H9 (cell line): Measurements from ENCODE around the gene MACROH2A1. TPM values are rescaled to one million over a fixed set of nuclear protein-coding genes. Genes with fewer than 3 reads are reported as not detected.

Experiments
- DNase-seq: peaks from one replicate; pipeline ENCODE4 v3.0.0-alpha.2; 2017
- H2AFZ ChIP-seq: one replicate; pipeline ENCODE4 v1.6.1; 2013; ENCODE audit warnings: mild to moderate bottlenecking, low read length, control low read depth, moderate library complexity
- H2AK5ac ChIP-seq: 2 replicates; pipeline ENCODE4 v1.6.1; 2013; ENCODE audit warnings: low read length, control low read depth, mixed read lengths; ENCODE audit not compliant: insufficient read length
- H2BK120ac ChIP-seq: one replicate; pipeline ENCODE4 v1.6.1; 2013; ENCODE audit warnings: low read depth, mild to moderate bottlenecking, low read length, control low read depth, inconsistent platforms; ENCODE audit not compliant: poor library complexity, severe bottlenecking
- H2BK12ac ChIP-seq: 2 replicates; pipeline ENCODE4 v1.6.1; 2013; ENCODE audit warnings: low read length, control low read depth, mixed read lengths, low read depth; ENCODE audit not compliant: insufficient read length
- H2BK15ac ChIP-seq: 2 replicates; pipeline ENCODE4 v1.6.1; 2013; ENCODE audit warnings: low read depth, low read length, control low read depth
- H2BK20ac ChIP-seq: one replicate; pipeline ENCODE4 v1.6.1; 2013; ENCODE audit warnings: low read depth, mild to moderate bottlenecking, low read length, control low read depth, inconsistent platforms; ENCODE audit not compliant: poor library complexity, severe bottlenecking
- H2BK5ac ChIP-seq: 2 replicates; pipeline ENCODE4 v1.6.1; 2013; ENCODE audit warnings: low read length, control low read depth, mixed read lengths; ENCODE audit not compliant: insufficient read length
- H3K14ac ChIP-seq: 2 replicates; pipeline ENCODE4 v1.6.1; 2013; ENCODE audit warnings: low read length, control low read depth; ENCODE audit not compliant: insufficient read depth
- H3K18ac ChIP-seq: 2 replicates; pipeline ENCODE4 v1.6.1; 2013; ENCODE audit warnings: low read depth, mild to moderate bottlenecking, mixed read lengths, low read length, control low read depth; ENCODE audit not compliant: insufficient read length
- H3K23ac ChIP-seq: 2 replicates; pipeline ENCODE4 v1.6.1; 2013; ENCODE audit warnings: low read length, control low read depth, mixed read lengths, low read depth; ENCODE audit not compliant: insufficient read length
- H3K23me2 ChIP-seq: 2 replicates; pipeline ENCODE4 v1.6.1; 2013; ENCODE audit warnings: low read depth, mild to moderate bottlenecking, mixed read lengths, low read length, control low read depth; ENCODE audit not compliant: insufficient read length, poor library complexity, severe bottlenecking
- H3K27ac ChIP-seq: 2 replicates; pipeline ENCODE4 v1.5.1; 2013; ENCODE audit warnings: low read length, control low read depth, mixed read lengths, low read depth; ENCODE audit not compliant: insufficient read length
- H3K27me3 ChIP-seq: 2 replicates; pipeline ENCODE4 v1.6.1; 2013; ENCODE audit warnings: low read length, control low read depth, inconsistent platforms; ENCODE audit not compliant: insufficient read depth
- H3K4ac ChIP-seq: 2 replicates; pipeline ENCODE4 v1.6.1; 2013; ENCODE audit warnings: low read depth, mild to moderate bottlenecking, control low read depth, inconsistent platforms, low read length, moderate library complexity
- H3K4me1 ChIP-seq: 2 replicates; pipeline ENCODE4 v1.6.1; 2013; ENCODE audit warnings: low read length, control low read depth, inconsistent platforms; ENCODE audit not compliant: insufficient read depth
- H3K4me2 ChIP-seq: 2 replicates; pipeline ENCODE4 v1.6.1; 2013; ENCODE audit warnings: low read length, control low read depth, mixed read lengths; ENCODE audit not compliant: insufficient read length, insufficient read depth
- H3K56ac ChIP-seq: 2 replicates; pipeline ENCODE4 v1.6.1; 2013; ENCODE audit warnings: low read depth, mild to moderate bottlenecking, mixed read lengths, low read length, control low read depth; ENCODE audit not compliant: insufficient read length
- H3K79me1 ChIP-seq: 2 replicates; pipeline ENCODE4 v1.6.1; 2013; ENCODE audit warnings: low read depth, mild to moderate bottlenecking, moderate library complexity, low read length, control low read depth, inconsistent platforms; ENCODE audit not compliant: insufficient read depth, poor library complexity, severe bottlenecking
- H3K79me2 ChIP-seq: 2 replicates; pipeline ENCODE4 v1.6.1; 2013; ENCODE audit warnings: low read length, control low read depth, inconsistent platforms; ENCODE audit not compliant: insufficient read depth
- H3K9ac ChIP-seq: 2 replicates; pipeline ENCODE4 v1.6.1; 2013; ENCODE audit warnings: low read length, control low read depth, mixed read lengths; ENCODE audit not compliant: insufficient read length; ENCODE audit errors: extremely low read depth
- H3K9me3 ChIP-seq: one replicate; pipeline ENCODE4 v1.6.1; 2013; ENCODE audit warnings: low read depth, low read length, inconsistent platforms; ENCODE audit not compliant: control insufficient read depth
- H3T11ph ChIP-seq: one replicate; pipeline ENCODE4 v1.6.1; 2013; ENCODE audit warnings: mild to moderate bottlenecking, low read length, control low read depth, inconsistent platforms
- H4K20me1 ChIP-seq: one replicate; pipeline ENCODE4 v1.6.1; 2013; ENCODE audit not compliant: control insufficient read depth, insufficient read length, insufficient read depth
- H4K5ac ChIP-seq: 2 replicates; pipeline ENCODE4 v1.6.1; 2013; ENCODE audit warnings: low read depth, mild to moderate bottlenecking, mixed read lengths, low read length, control low read depth; ENCODE audit not compliant: insufficient read length
- H4K8ac ChIP-seq: replicated peaks from 2 replicates; pipeline ENCODE4 v1.6.1; 2013; ENCODE audit warnings: low read length, control low read depth, mixed read lengths, low read depth; ENCODE audit not compliant: insufficient read length
- H4K91ac ChIP-seq: 2 replicates; pipeline ENCODE4 v1.6.1; 2013; ENCODE audit warnings: low read depth, mild to moderate bottlenecking, moderate library complexity, mixed read lengths, low read length, control low read depth; ENCODE audit not compliant: insufficient read length
- H3K27ac Mint-ChIP-seq, 3 experiments: 2 replicates in 2 of 3; 3 replicates in 1 of 3; pipeline ENCODE4 v1.8.0; 2020 to 2021; ENCODE audit warnings: mixed read lengths in 3 of 3, mild to moderate bottlenecking in 1 of 3, moderate library complexity in 1 of 3
- H3K27me3 Mint-ChIP-seq: 2 replicates; pipeline ENCODE4 v1.8.0; 2021; ENCODE audit warnings: low read depth, mild to moderate bottlenecking, moderate library complexity, mixed read lengths
- H3K36me3 Mint-ChIP-seq, 3 experiments: 2 replicates in 2 of 3; 3 replicates in 1 of 3; pipeline ENCODE4 v1.8.0; 2020 to 2021; ENCODE audit warnings: low read depth in 3 of 3, mixed read lengths in 3 of 3; ENCODE audit not compliant: insufficient read depth in 1 of 3
- H3K4me1 Mint-ChIP-seq, 2 experiments: 2 replicates each; pipeline ENCODE4 v1.8.0; 2020; ENCODE audit warnings: mixed read lengths in 2 of 2
- H3K4me3 Mint-ChIP-seq, 2 experiments: 2 replicates in 1 of 2; 3 replicates in 1 of 2; pipeline ENCODE4 v1.8.0; 2020 to 2021; ENCODE audit warnings: mild to moderate bottlenecking in 2 of 2, mixed read lengths in 2 of 2, moderate library complexity in 1 of 2
- H3K9me3 Mint-ChIP-seq, 2 experiments: 2 replicates in 1 of 2; 3 replicates in 1 of 2; pipeline ENCODE4 v1.8.0; 2020; ENCODE audit warnings: mild to moderate bottlenecking in 2 of 2, mixed read lengths in 2 of 2, moderate library complexity in 1 of 2
- WGBS: extraction: QIAGEN DNeasy Blood & Tissue Kit; methylation state at CpG from one replicate; pipeline ENCODE4 v1.1.7; 2013; ENCODE audit warnings: missing lambda C conversion rate, low lambda C conversion rate, mixed read lengths; ENCODE audit not compliant: insufficient read length; ENCODE audit errors: extremely low coverage; 5-methylcytosine and 5-hydroxymethylcytosine counted together
- total RNA-seq: library from RNA; stranded (reverse); gene quantifications from 2 replicates; pipeline ENCODE4 v1.2.1, GENCODE V29; 2021
- TF ChIP-seq, protein P1 (sequence below): fragments of 200-600 bp; sonication (generic); conservative IDR thresholded peaks from 3 replicates; pipeline ENCODE4 v1.8.0; 2021; ENCODE audit warnings: antibody characterized with exemption, mild to moderate bottlenecking

Gene MACROH2A1
- total RNA-seq, 1 experiment from 2014 or later: 111 TPM

DNA sequence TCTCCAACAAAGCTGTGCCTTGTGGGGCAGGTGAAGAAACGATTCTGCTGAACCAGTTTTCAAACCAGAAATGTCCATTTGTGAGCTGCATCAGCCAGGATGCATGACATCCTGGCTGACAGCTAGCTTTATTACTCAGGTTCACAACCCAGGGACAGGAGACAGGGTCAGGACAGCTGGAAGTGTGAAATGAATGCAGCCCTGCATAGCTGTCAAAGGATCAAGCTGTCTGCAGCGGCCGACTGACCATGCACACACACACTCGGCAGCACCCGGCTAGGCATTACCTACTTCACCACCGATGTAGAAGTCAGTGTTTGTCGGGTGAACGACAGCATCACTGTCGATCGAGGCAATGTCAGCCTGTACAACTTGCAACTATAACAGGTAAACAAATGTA, 48.5 kb downstream of the MACROH2A1 start:
- no CpG with 5 or more reads among the region's 10 CpGs for WGBS
- no peaks in the 10 kb centered on the region for H3K4me1 ChIP-seq

More for the DNA sequence above, 48.5 kb downstream of the MACROH2A1 start:
- H2BK15ac ChIP-seq: no peak overlapping the region
- Mint-ChIP-seq H3K4me1 (no peaks in the 10 kb centered on the region), H3K4me3 (no peak overlapping the region), H3K9me3 (no peaks in the 10 kb centered on the region), H3K36me3 (peaks cover 4 to 23% (median 12%) of the 10 kb centered on the region in 3 experiments; a peak in 5 of 7 replicates), H3K27ac (no peak overlapping the region), H3K27me3 (no peaks in the 10 kb centered on the region)
- H3K27me3 ChIP-seq: no peaks in the 10 kb centered on the region
- no peaks in the 10 kb centered on the region for H3K79me1 ChIP-seq
- H3K27ac ChIP-seq: no peak overlapping the region
- H3T11ph ChIP-seq: no peak overlapping the region
- no peak overlapping the region for H2AK5ac ChIP-seq
- H3K23ac ChIP-seq: no peak overlapping the region
- no peak overlapping the region for H4K5ac ChIP-seq
- no peak overlapping the region for H2BK120ac ChIP-seq
- H3K56ac ChIP-seq: no peak overlapping the region
- H4K91ac ChIP-seq: no peak overlapping the region
- H3K4ac ChIP-seq: no peak overlapping the region
- no peaks in the 10 kb centered on the region for H3K79me2 ChIP-seq
- H3K9ac ChIP-seq: no peak overlapping the region
- no peak overlapping the region for H2BK20ac ChIP-seq
- no peak overlapping the region for H3K4me2 ChIP-seq
- H3K23me2 ChIP-seq: no peaks in the 10 kb centered on the region
- no peaks in the 10 kb centered on the region for H3K9me3 ChIP-seq
- H2BK12ac ChIP-seq: no peak overlapping the region
- H3K14ac ChIP-seq: no peak overlapping the region
- DNase-seq: no peak
- no peaks in the 10 kb centered on the region for H4K20me1 ChIP-seq
- no peak overlapping the region for H2BK5ac ChIP-seq
- no peak overlapping the region for H3K18ac ChIP-seq
- no peak overlapping the region for H2AFZ ChIP-seq
- TF ChIP-seq, protein P1, sequence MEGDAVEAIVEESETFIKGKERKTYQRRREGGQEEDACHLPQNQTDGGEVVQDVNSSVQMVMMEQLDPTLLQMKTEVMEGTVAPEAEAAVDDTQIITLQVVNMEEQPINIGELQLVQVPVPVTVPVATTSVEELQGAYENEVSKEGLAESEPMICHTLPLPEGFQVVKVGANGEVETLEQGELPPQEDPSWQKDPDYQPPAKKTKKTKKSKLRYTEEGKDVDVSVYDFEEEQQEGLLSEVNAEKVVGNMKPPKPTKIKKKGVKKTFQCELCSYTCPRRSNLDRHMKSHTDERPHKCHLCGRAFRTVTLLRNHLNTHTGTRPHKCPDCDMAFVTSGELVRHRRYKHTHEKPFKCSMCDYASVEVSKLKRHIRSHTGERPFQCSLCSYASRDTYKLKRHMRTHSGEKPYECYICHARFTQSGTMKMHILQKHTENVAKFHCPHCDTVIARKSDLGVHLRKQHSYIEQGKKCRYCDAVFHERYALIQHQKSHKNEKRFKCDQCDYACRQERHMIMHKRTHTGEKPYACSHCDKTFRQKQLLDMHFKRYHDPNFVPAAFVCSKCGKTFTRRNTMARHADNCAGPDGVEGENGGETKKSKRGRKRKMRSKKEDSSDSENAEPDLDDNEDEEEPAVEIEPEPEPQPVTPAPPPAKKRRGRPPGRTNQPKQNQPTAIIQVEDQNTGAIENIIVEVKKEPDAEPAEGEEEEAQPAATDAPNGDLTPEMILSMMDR: no peak
- no peak overlapping the region for H4K8ac ChIP-seq
